ENCODE results near the gene PSRC1.
"Not testable (repeated sequence)": the region's sequence is repeated elsewhere in the genome, so short reads cannot be mapped to it uniquely, and the experiment has no call there.

Gene PSRC1

DNA sequence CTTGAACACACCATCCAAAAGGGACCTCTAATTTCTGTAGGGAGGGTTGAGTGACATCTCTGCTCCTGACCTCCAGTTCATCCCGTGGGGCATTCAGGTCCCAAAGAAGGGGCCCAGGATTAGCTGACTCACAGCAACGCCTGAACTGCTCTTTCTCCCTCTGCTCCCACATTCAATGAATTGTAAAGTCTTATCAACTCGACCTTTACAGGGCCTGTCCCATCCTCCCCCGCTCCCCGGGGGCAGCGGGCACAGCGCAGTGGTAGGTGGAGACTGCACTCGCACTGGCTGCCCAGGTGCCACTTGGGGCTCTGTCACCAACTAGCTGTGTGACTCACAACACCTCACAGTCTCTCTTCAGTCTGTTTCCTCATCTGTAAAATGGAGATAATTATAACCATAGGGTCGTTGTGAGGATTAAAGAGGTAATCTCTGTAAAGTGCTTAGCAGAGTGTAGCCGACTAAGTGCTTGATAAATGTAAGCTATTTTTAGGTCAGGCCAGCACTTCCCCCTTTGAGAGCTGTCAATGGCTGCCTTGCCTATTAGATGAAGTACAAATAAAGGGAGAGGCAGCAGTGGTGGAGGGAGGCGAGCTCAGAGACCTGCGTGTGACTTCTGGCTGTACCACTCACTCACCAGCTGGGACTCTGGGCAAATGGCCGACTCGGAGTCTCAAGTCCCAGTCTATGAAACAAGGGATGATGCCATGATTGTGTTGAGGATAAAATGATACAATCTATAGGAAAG, 24.5 kb upstream of the PSRC1 start:
- Histone ChIP-seq H3K27ac (ENCODE audit: low read length) (no peak overlapping the region), H3K9ac (ENCODE audit: low read length) (no peak overlapping the region), H3K27me3 (ENCODE audit: control insufficient read depth, insufficient read depth, low read length) (no peaks in the 10 kb centered on the region), H3K4me1 (ENCODE audit: control insufficient read depth, low read depth, low read length) (no peaks in the 10 kb centered on the region), H3K4me3 (ENCODE audit: low read length) (no peak overlapping the region), H3K36me3 (ENCODE audit: control insufficient read depth, low read depth, low read length) (no peaks in the 10 kb centered on the region), H3K9me3 (ENCODE audit: control insufficient read depth, low read depth, low read length) (no peaks in the 10 kb centered on the region)

GRCh38 chr1:109306832-109307273, 23.9 kb upstream of the PSRC1 start, which contains the start of gene MYBPHL:
TSS of gene MYBPHL (minus strand) at chr1:109307011. CDS start at chr1:109306991, 20 bp downstream.
- H3K9ac ChIP-seq (ENCODE audit: low read length) = no peak within 1 kb of the TSS
- no peaks in the 10 kb centered on the region for H3K4me1 ChIP-seq (ENCODE audit: control insufficient read depth, low read depth, low read length)
- H3K36me3 ChIP-seq (ENCODE audit: control insufficient read depth, low read depth, low read length) = no peaks in the 10 kb centered on the region
- no peaks in the 10 kb centered on the region for H3K27me3 ChIP-seq (ENCODE audit: control insufficient read depth, insufficient read depth, low read length)
- H3K4me3 ChIP-seq (ENCODE audit: low read length) = no peak within 1 kb of the TSS
- no peaks in the 10 kb centered on the region for H3K9me3 ChIP-seq (ENCODE audit: control insufficient read depth, low read depth, low read length)
- no peak within 1 kb of the TSS for H3K27ac ChIP-seq (ENCODE audit: low read length)

- H3K4me1 ChIP-seq (ENCODE audit: control insufficient read depth, low read depth, low read length) = not testable (repeated sequence)
These were observed 23.0 kb upstream of the PSRC1 start for GRCh38 chr1:109305991-109306390.

DNA sequence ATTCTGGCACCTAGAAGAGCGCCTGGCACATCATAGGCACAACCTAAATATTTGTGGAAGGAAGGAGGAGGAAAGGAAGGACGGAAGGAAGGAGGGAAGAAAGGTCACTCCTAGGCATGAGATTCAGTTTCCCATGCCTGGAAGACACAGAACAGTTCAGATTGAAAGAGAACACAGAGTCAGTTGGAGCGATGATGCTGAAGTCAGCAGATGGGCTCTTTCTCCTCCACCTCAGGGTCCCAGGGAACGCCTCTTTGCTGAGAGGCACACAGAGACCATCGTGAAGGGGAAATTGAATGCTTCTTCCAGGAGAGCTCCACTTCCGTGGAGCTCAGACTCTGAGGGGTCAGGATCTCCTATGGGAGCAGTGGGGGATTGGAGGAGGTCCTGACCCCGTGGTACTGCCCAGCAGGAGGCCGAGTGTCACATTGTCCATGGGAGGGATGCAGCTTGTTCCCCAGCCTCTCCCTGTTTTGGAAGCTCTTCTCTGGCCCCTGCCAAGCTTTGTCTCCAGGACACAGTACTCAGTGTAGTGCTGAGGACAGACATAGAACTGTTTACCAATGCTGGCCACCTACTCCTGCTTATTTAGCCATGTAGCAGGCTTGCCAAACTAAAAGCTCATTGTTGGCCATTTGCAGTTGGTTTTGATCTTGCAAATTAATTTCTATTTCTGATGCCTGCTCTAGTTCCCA, 21.4 kb upstream of the PSRC1 start:
- Histone ChIP-seq H3K36me3 (ENCODE audit: control insufficient read depth, low read depth, low read length) (no peaks in the 10 kb centered on the region), H3K4me3 (ENCODE audit: low read length) (no peak overlapping the region), H3K27ac (ENCODE audit: low read length) (no peak overlapping the region), H3K27me3 (ENCODE audit: control insufficient read depth, insufficient read depth, low read length) (no peaks in the 10 kb centered on the region), H3K4me1 (ENCODE audit: control insufficient read depth, low read depth, low read length) (no peaks in the 10 kb centered on the region), H3K9ac (ENCODE audit: low read length) (no peak overlapping the region), H3K9me3 (ENCODE audit: control insufficient read depth, low read depth, low read length) (no peaks in the 10 kb centered on the region)

More at GRCh38 chr1:109305991-109306390, 23.0 kb upstream of the PSRC1 start:
- H3K4me3 ChIP-seq (ENCODE audit: low read length); H3K9ac ChIP-seq (ENCODE audit: low read length); H3K27me3 ChIP-seq (ENCODE audit: control insufficient read depth, insufficient read depth, low read length); H3K9me3 ChIP-seq (ENCODE audit: control insufficient read depth, low read depth, low read length); H3K36me3 ChIP-seq (ENCODE audit: control insufficient read depth, low read depth, low read length); H3K27ac ChIP-seq (ENCODE audit: low read length): not testable (repeated sequence)

DNA sequence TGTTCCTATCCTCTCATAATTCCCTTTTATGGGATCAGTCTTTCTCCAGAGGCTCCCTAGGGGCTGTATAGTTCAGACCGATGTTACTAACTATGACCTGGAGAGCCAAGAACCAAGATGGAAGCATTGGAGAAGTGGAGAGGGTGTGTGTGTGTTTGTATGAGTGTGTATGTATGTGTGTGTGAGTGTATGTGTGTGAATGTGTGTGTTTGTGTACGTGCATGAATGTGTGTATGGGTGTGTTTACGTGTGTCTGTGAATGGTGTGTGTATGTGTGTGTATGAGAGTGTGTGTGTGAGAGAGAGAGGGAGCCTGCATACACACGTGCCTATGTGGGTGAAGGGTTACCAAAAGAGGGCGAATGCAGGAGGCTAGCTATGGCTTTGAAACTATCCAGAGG, 18.9 kb upstream of the PSRC1 start:
- H3K27ac ChIP-seq (ENCODE audit: low read length) = no peak overlapping the region
- no peaks in the 10 kb centered on the region for H3K27me3 ChIP-seq (ENCODE audit: control insufficient read depth, insufficient read depth, low read length)
- H3K9me3 ChIP-seq (ENCODE audit: control insufficient read depth, low read depth, low read length) = no peaks in the 10 kb centered on the region

DNA sequence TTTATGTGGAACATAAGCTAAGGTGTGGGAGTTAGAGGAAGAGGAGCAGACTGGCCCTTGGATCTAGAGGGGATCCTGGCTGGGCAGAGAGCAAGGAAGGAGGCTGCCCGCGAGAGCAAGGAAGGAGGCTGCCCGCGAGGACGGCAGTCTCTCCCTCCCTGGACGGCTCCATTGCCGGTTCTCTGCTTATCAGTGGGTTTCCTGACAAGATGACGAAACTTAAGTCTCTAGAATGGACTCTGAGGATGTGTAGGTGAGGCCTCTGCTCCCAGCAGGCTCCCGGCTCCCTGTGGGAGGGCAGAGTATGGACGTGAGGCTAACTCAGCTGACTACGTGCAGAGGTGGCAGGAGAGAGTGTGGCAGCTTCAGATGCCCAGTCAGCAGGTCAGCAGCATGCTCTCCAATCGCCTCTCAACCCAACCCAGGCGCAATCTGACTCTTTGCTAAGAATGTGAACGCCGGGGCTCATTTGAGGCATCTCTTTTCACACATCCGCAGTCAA, 17.8 kb upstream of the PSRC1 start:
- no peak overlapping the region for H3K9ac ChIP-seq (ENCODE audit: low read length)
- no peaks in the 10 kb centered on the region for H3K4me1 ChIP-seq (ENCODE audit: control insufficient read depth, low read depth, low read length)
- no peak overlapping the region for H3K27ac ChIP-seq (ENCODE audit: low read length)
- H3K36me3 ChIP-seq (ENCODE audit: control insufficient read depth, low read depth, low read length) = no peaks in the 10 kb centered on the region
- no peaks in the 10 kb centered on the region for H3K27me3 ChIP-seq (ENCODE audit: control insufficient read depth, insufficient read depth, low read length)
- H3K4me3 ChIP-seq (ENCODE audit: low read length) = no peak overlapping the region
- no peaks in the 10 kb centered on the region for H3K9me3 ChIP-seq (ENCODE audit: control insufficient read depth, low read depth, low read length)

More for the DNA sequence above, 18.9 kb upstream of the PSRC1 start:
- Histone ChIP-seq H3K4me3 (ENCODE audit: low read length) (no peak overlapping the region), H3K4me1 (ENCODE audit: control insufficient read depth, low read depth, low read length) (no peaks in the 10 kb centered on the region), H3K9ac (ENCODE audit: low read length) (no peak overlapping the region), H3K36me3 (ENCODE audit: control insufficient read depth, low read depth, low read length) (no peaks in the 10 kb centered on the region)

- Histone ChIP-seq H3K27ac (ENCODE audit: low read length) (no peak overlapping the region), H3K27me3 (ENCODE audit: control insufficient read depth, insufficient read depth, low read length) (no peaks in the 10 kb centered on the region), H3K9me3 (ENCODE audit: control insufficient read depth, low read depth, low read length) (no peaks in the 10 kb centered on the region), H3K4me3 (ENCODE audit: low read length) (no peak overlapping the region), H3K9ac (ENCODE audit: low read length) (no peak overlapping the region), H3K4me1 (ENCODE audit: control insufficient read depth, low read depth, low read length) (no peaks in the 10 kb centered on the region), H3K36me3 (ENCODE audit: control insufficient read depth, low read depth, low read length) (no peaks in the 10 kb centered on the region)
These were observed 16.8 kb upstream of the PSRC1 start for GRCh38 chr1:109299558-109300343.

DNA sequence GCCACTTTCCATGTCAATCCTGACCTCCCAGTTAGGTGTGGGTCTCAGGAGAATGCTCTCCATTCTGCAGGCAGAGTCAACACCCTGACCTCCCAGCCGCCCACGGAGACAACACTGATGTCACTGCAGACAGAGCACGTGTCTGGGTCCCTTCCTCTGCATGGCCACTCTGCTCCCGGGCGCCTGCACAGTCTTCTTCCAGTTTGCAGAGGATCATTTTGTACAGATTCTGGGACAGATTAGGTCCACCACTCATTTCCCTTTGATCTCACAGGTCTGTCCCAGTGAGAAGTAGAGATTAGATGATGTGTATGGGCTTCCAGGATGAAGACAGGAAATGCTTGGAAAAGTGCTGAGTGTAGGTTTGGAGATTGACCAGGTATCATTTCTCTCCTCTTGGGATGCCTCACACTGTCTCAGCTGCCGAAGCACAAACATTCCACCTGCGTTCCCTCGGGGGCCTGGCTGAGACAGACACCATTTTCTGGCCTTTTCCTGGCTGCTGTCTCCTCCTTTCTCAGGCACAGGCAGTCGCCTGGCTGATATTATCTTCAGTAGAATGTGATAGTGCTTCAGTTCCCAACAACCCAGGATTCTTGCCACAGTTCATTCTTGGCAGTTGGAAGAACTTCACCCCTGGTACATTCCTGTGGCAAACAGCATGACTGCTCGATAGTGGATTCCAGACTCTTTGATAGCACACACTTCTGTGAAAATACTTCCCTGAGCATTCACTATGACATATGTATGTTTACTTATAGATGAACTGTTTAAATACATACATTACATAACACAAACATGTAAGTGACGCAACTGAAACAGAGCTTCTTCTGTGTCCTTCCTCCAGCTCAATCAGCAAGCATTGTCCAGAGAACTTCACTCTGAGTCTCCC, 16.0 kb upstream of the PSRC1 start:
- Histone ChIP-seq H3K4me3 (ENCODE audit: low read length) (no peak overlapping the region), H3K9ac (ENCODE audit: low read length) (no peak overlapping the region), H3K27me3 (ENCODE audit: control insufficient read depth, insufficient read depth, low read length) (no peaks in the 10 kb centered on the region), H3K4me1 (ENCODE audit: control insufficient read depth, low read depth, low read length) (no peaks in the 10 kb centered on the region), H3K36me3 (ENCODE audit: control insufficient read depth, low read depth, low read length) (no peaks in the 10 kb centered on the region), H3K27ac (ENCODE audit: low read length) (no peak overlapping the region), H3K9me3 (ENCODE audit: control insufficient read depth, low read depth, low read length) (no peaks in the 10 kb centered on the region)

DNA sequence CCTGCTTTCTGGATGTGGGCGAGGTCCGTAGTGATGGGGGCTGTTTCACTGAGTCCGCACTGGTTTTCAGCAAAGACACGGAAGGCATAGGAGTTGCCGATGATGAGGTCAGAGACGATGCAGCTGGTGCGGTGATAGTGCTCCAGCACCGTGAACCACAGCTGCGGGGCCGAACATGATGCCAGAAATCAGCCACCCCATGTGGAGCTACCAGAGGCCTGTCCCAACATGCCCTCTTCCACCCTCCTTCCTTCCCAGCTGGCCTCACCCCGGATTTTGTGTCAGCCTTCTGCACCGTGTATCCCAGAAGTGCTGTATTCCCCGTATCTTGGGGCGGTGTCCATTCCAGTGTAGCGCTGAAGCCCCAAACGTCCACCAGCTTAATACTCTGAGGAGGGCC, 13.8 kb upstream of the PSRC1 start:
- Histone ChIP-seq H3K36me3 (ENCODE audit: control insufficient read depth, low read depth, low read length) (no peaks in the 10 kb centered on the region), H3K4me3 (ENCODE audit: low read length) (no peak overlapping the region), H3K27ac (ENCODE audit: low read length) (no peak overlapping the region), H3K4me1 (ENCODE audit: control insufficient read depth, low read depth, low read length) (no peaks in the 10 kb centered on the region), H3K27me3 (ENCODE audit: control insufficient read depth, insufficient read depth, low read length) (no peaks in the 10 kb centered on the region), H3K9me3 (ENCODE audit: control insufficient read depth, low read depth, low read length) (no peaks in the 10 kb centered on the region), H3K9ac (ENCODE audit: low read length) (no peak overlapping the region)

DNA sequence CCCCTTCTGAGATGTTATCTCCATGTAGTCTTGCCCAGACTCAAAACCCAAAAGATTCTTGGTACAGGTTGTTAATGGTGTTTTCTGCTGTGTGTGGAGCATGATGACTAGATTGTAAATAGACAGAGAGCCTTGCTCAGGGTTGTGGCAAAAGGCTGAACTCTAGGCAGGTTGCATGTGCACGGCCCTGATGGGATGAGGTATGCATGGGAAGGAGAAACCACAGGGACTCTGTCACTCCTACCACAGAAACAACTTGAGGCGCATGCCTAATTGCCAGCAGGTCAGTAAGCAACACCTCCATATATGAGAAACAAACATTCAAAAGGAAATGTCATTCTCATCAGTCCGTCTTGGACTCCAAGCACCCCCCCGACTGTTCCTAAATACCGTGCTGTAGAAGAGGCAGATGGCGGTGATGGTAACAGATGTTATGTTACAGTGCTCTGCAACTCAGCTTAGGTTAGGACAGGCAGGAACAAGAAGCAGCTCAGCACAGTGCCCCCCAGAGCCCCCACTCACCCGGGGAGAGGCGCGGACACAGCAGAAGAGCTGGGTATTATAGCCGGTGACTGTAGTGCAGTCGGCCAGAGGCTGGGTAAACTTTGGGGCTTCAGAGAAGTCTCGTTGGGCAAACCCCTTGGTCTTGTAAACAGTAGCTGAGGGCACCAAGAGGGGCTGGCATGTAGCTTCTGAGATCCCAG, 12.9 kb upstream of the PSRC1 start:
- Histone ChIP-seq H3K36me3 (ENCODE audit: control insufficient read depth, low read depth, low read length) (no peaks in the 10 kb centered on the region), H3K4me1 (ENCODE audit: control insufficient read depth, low read depth, low read length) (no peaks in the 10 kb centered on the region), H3K27me3 (ENCODE audit: control insufficient read depth, insufficient read depth, low read length) (no peaks in the 10 kb centered on the region), H3K27ac (ENCODE audit: low read length) (no peak overlapping the region), H3K9me3 (ENCODE audit: control insufficient read depth, low read depth, low read length) (no peaks in the 10 kb centered on the region), H3K4me3 (ENCODE audit: low read length) (no peak overlapping the region), H3K9ac (ENCODE audit: low read length) (no peak overlapping the region)

All from iPS-18a (cell line).